ENCODE results near the gene ADAMTS8.
A peak's percentile ranks its signal among the peaks of the same experiment; 100 is the strongest.

ADAMTS8 gene

DNA sequence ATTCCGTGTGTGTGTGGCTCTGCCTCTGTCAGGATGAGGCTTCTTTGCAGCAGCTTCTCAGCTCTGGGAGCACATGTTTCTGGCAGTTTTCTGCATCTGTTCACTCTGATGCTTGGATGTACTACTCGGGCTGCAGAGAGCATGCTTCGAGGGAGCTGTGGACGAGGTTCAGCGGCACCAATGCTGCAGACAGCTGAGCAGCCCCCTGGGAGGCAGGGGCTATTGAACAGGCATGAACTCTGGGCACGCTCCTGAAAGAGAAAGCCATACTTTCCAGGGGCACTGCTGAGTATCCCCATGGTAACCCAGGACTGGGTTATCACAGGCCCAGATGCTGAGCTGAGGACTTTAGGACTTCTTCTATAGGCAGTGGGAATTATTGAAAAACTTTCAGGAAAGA, 33.8 kb downstream of the ADAMTS8 start:
- no peak for DNase-seq (ENCODE audit: low spot score)

DNA sequence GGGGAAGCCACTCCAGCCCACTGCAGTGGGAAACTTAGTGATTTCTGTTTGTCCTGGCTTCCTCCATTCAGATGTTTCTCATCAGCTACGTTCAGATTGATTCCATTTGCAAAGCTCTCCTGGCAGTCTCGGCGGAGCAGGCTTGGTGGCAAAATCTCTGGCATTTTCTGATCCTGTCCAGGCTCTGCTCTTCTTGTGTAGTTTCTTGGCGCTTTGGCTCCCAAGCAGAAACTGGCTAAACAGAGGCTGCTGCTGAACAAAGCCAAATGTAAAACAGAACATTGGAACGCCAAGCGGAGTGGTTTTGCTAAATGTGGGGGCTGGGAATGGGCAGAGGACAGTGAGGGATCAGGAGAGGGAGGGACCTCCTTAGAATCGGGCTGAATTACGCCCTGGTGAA, 36.7 kb downstream of the ADAMTS8 start:
- no peak for DNase-seq (ENCODE audit: low spot score)

DNA sequence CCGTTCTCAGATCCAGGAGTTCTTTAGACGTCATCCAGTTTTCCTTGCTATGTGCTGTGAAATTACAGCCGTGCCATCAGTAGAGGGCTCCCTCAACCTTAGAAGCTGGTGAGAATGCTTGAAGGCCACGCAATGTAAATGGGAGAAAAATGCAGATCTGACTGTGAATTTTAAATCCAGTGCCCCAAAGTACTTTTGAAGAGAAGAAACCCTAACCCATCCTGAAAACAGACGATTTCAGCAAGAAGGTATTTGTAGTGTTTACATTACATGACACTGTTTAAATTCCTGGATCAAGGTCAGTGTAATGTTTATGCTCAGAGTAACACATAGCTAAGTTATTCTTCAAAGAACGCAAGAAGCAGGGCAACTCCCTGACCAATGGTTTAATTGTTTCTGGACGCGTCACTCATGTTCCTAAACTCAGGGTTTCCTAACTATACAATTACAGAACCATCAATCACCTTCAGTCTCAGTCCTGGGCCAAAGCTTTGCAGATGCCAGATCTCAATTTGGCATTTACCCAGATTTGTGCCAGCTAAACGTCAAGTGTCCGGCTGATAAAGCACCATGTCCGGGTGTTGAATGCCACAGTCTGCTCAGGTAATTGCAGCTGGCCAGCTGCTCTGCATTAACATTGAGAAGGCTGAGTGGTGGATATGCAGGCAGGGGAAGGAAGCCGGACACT, 38.2 kb downstream of the ADAMTS8 start:
- DNase-seq (ENCODE audit: low spot score): peak; percentile 84

DNA sequence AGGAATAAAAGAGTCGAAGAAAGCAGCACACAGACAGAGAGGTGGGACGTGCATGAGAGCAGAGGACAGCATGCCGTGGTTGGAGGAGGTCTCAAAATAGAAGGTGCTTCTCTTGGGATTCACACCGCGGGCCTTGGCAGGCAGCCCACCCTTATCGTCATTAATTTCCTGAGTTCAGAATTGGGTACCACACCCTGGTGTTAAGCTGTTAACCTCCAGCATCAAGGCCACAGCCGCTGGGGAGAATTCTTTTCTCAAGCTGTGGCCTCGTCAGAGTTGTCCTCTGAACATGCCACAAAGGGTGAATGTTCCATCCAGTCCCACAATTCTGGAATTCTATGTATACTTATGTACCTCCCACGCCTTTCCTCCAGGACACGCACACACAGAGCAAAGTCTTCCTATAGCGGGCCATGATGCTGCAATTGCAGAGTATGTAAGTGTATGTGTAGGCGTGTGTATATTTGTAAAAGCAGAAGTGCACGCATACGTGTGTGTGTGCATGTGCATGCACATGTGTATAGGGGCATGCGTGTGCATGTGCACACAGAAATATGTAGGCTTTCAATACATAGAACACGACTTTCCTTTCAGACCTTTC, 39.0 kb downstream of the ADAMTS8 start:
- DNase-seq (ENCODE audit: low spot score): no peak

DNA sequence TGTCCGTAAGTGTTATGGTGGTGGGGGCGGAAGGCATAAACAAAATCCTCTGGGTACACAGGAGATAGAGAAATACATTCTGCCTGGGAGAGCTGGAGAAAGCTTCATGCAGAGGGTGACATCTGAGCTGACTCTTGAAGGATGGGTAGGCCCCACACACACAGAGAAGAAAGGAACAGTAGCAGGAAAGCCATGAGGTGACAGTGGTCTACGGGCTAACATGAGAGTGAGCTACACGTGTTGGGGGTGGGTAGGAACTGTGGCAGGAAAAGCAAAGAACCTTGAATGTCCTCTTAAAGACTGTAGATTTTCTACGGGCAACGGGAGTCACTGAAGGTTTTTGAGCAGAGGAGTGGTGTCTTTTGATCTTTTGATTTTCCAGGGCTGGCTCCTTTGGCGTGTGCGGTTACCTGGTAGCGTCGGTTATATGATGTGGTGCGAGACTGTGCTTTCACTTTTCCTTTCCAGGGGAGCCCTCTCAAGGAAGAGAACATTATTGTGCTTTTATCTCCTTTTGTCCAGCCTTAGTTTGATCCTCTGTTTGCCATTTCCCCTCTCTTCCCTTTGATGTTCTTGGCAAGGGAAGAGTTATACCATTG, 39.7 kb downstream of the ADAMTS8 start:
- DNase-seq (ENCODE audit: low spot score): no peak

DNA sequence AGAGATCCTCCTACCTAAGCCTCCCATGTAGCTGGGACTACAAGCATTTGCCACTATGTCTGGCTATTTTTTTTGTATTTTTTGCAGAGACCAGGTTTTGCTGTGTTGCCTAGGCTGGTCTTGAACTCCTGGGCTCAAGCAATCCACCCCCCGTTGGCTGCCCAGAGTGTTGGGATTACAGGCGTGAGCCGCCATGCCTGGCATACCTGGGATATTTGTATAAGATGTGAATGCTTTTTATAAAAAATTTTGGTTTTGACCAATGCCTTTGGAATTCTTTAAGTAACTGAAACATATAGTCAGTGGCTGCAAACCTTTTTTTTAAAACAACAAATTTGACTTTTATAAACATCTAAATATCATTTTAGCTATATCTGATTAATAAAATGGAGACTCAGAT, 42.4 kb downstream of the ADAMTS8 start:
- no peak for DNase-seq (ENCODE audit: low spot score)

DNA sequence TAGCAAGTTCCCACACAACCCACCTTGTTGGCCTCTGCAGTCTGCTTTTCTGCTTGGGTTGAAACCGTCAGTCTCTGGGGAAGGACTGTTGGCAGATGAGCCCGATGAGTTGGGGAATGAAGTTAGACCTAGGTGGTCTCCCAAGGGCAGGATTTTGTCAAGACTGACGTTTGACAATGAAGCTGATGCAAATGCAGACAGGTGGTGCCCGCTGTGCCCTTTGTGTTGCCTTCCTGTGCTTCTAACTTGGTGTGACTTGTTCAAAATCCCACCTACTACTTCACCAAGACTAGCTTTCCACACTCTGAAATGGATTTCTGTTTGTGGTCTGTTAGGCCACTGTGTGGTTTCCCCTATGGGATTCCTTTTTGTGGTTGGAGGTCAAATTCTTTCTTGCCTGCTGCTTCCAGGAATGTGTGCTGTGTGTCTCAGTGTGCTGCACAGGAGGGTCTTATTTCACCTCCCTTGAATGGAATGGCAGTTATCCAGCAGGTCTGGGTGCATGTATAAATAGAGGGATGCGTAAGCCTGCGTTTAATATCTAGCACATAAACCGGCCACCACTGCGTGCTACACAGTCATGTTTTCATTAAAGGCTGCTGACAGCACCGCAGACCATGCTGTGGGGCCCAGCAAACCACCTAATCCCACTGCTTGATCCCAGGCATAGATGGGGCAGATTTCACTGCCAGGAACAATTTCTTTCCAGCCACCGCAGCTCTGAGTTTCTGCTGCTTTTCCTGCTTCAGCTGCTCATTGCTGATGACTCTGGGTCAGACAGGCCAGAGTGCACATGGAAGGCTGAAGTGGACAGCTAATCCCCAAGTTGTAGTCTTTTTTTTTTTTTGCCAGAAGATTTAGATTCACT, 44.8 kb downstream of the ADAMTS8 start:
- no peak for DNase-seq (ENCODE audit: low spot score)

DNA sequence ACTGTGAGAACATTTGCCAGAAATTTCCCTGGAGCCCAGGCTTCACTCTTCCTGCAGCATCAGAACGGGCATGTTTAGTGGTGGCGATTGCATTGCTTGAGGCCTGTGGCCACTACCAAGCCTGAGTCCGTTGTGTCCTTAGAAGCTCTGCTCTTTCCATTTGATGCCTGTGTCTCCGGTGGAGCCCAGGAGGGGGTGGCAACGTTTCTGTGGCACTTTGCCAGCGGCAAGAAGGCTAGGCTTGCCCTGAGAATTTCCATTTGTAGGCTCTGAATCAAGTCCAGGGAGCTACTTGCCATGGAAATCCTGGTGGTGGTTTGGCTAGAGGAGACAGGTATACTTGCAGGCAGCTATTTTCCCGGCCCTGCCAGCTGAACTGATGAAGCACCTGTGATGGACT, 47.1 kb downstream of the ADAMTS8 start:
- DNase-seq (ENCODE audit: low spot score): no peak

DNA sequence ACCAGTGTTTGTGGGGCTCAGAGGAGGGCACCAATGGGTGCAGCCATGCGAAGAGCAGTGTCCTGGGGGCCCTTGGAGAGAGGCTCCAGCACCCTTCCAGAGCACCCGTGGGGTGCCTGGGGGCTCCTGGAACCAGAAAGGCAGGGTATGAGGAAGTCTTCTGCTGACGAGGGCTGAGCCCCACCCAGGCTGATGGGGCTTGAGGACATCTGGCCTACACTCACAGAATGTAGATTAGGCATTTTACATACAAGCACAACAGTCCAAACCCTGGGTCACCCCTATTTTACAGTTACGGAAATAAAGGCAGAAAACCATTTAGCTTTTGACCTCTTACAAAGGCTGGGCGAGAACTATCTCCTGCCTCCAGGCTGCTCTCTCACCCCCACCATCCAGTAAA, 47.6 kb downstream of the ADAMTS8 start:
- no peak for DNase-seq (ENCODE audit: low spot score)

DNA sequence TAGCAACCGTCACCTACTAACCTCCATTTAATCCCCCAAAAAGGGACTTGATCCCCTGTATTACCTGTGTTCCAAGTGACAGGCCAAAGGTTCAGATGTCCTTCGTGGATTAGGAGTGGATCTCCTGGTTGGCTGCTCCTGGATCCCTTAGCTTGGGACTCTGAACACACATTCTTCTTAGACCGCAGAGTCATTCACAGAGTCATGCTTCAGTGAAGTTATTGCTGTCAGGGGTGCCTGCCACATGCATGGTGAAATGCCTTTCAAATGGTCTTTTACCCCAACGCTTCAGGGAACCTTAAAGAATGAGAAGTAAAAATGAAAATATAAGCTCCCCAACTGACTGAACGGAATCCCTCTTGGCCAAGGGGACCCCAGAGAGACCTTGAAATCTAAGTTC, 49.1 kb downstream of the ADAMTS8 start:
- no peak for DNase-seq (ENCODE audit: low spot score)

DNA sequence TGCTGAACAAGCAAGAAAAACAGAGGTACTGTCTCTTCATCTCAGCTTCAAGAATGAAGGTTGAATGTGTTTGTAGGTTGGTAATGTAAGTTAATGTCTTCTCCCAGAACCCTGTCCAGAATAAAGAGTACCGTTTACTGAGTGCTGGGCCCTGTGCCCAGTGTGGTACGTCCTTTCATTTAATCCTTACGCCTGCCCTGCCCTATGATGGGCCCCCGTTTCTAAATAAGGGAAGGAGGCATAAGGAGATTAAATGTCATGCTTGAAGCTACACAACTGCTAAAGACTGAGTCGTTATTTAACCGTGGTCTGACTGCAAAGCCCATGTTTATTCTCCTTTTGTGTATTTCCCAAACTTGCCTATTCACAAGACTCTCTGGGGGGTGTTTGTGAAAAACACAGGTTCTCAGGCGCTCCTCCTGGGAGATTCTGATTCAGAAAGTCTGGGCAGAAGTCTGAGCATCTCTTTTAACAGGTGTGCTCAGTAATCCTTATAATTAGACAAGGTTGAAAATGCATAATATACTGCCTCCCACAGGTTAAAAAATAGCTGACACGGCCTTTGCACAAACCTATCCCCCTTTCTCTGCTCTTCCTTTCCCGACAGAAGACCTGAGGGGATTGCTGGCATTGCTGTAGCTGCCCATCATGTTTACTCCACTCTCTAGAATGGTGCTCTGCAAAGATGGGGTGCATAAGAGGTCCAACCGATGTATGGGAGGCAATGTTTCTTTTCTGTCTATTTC, 57.4 kb downstream of the ADAMTS8 start:
- peak; percentile 18 for DNase-seq (ENCODE audit: low spot score)

DNA sequence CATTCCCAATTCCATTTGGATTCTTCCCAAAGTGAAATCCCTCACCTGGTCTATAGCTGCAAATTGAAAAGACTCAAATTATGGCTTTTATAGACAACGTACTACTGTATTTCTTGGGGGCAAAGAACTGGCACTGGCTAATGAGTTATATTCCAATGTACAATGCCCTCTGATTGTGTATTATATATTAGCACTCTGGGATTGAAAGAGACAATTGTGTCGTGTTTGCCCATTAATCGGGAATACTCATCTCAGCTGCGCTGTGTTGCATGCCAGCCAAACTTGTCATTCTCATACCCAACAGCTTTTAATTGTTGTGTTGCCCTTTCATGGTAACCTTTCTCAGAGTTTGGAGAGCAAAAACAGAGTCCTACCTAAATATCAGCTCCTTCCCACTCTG, 58.7 kb downstream of the ADAMTS8 start:
- DNase-seq (ENCODE audit: low spot score): peak; percentile 90

DNA sequence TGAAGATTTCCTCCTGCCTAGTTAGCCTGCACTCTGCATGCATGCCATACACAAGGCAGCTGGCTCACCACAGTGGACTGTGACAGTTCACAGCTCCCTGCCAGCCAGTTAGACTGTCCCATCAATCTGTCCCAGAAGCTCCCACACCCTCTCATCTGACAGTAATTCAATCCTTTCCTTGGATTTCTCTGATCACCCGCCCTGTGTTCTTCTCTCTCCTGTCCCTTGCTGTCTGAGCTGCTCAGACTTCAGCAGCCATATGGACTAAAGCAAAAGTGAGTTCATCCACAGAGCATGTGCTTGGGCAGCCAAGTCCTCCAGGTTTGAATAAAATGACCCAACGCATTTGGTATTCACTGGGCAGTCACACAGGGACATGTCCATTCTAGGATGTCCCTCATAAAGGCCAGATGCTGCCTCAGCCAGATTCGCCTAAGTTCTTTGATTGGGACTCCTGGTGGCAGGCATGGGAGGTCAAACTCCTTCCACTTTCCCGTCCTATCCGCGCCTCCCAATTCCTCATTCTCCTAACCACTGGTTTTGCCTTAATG, 59.2 kb downstream of the ADAMTS8 start:
- DNase-seq (ENCODE audit: low spot score): peak; percentile 89

DNA sequence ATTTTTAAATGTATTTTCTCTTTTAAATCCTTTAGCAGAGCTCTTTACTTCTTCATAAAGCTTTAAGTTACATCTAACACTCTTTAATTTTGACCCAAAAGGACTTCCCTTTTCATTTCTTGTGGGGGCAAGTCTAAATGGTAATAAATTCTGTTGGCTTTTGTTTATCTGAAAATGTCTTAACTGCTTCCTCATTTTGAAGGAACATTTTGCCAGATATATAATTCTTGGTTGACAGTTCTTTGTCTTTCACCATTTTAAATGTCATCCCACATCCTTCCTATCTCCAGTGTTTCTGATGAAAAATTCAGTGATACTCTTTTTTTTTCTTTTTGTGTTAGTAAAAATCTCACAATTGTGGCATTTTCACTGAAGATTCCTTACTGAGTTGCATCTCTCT, 69.0 kb downstream of the ADAMTS8 start:
- DNase-seq (ENCODE audit: low spot score): no peak

DNA sequence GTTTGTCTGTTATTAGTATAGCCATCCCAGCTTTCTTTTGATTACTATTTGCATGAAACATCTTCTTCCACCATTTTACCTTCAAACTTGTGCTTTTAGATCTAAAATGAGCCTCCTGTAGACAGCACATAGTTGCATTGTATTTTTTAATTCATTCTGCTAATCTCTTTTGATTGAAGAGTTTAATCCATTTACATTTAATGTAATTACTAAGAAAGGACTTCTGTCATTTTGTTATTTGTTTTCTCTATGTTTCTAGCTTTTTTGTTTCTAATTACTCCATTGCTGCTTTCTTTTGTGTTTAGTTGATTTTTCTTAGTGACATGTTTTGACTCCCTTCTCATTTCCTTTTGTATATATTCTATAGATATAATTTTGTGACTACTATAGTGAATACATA, 70.0 kb downstream of the ADAMTS8 start:
- no peak for DNase-seq (ENCODE audit: low spot score)
